BJ (cell line): ENCODE results near the gene GTF2IRD1. TPM values are rescaled to one million over a fixed set of nuclear protein-coding genes. Genes with fewer than 3 reads are reported as not detected.

Experiments used
- CTCF ChIA-PET: fragments of 350-600 bp; formaldehyde crosslinking; extraction: SDS; loops from one replicate; lab custom pipeline; 2021; ENCODE audit warnings: antibody characterized with exemption, inconsistent platforms; lab: Yijun Ruan, JAX
- POLR2A ChIA-PET: fragments of 300-600 bp; sonication (Branson Sonifier 250); formaldehyde crosslinking; extraction: SDS; loops from one replicate; lab custom pipeline; 2021; ENCODE audit warnings: antibody characterized with exemption; lab: Charles Lee
- DNase-seq: peaks from one replicate; pipeline ENCODE4 v3.0.0-alpha.2; 2011; ENCODE audit warnings: low read depth
- H3K27me3 ChIP-seq: 2 replicates; pipeline ENCODE4 v1.6.0; 2011; ENCODE audit warnings: low read length; ENCODE audit not compliant: control insufficient read depth, insufficient read depth
- H3K36me3 ChIP-seq: 2 replicates; pipeline ENCODE4 v1.5.1; 2011; ENCODE audit warnings: low read length; ENCODE audit not compliant: control insufficient read depth, insufficient read depth
- H3K4me3 ChIP-seq: 2 replicates; pipeline ENCODE4 v1.5.1; 2011; ENCODE audit warnings: low read depth, mild to moderate bottlenecking, control low read depth, low read length
- polyA plus RNA-seq: library from polyadenylated mRNA; depleted of rRNA; stranded (reverse); fragments of >200 nt; gene quantifications from 2 replicates; pipeline ENCODE4 v1.2.3, GENCODE V29; 2011
- TF ChIP-seq, protein P1 (sequence below): IDR thresholded peaks from 2 replicates; pipeline ENCODE4 v1.5.1; 2011; ENCODE audit warnings: low read depth, mild to moderate bottlenecking, control low read depth, inconsistent platforms, low read length, moderate library complexity; ENCODE audit not compliant: insufficient read depth

Gene GTF2IRD1
- polyA plus RNA-seq, 1 experiment, result 29.0 TPM

DNA sequence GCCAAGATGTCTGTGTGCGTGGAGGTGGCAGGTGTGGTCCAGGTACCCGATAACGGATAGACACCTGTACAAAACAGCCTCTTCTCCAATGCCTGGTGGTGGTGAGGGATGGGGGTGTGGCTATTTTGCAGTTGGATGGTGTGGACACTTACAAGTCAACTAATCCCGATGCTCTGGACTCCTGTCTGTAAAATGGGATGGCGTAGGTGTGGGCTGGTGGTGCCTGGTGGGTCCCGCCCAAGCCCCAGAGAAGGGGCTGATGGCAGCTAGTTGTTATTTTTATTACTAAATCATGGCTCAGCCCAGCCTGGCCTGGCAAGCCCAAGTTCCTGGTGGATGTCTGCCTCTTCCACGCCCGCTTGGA lies 22.3 kb downstream of the GTF2IRD1 start:
- ChIA-PET CTCF (no interaction called here), POLR2A (no interaction called here)
- TF ChIP-seq, protein P1, sequence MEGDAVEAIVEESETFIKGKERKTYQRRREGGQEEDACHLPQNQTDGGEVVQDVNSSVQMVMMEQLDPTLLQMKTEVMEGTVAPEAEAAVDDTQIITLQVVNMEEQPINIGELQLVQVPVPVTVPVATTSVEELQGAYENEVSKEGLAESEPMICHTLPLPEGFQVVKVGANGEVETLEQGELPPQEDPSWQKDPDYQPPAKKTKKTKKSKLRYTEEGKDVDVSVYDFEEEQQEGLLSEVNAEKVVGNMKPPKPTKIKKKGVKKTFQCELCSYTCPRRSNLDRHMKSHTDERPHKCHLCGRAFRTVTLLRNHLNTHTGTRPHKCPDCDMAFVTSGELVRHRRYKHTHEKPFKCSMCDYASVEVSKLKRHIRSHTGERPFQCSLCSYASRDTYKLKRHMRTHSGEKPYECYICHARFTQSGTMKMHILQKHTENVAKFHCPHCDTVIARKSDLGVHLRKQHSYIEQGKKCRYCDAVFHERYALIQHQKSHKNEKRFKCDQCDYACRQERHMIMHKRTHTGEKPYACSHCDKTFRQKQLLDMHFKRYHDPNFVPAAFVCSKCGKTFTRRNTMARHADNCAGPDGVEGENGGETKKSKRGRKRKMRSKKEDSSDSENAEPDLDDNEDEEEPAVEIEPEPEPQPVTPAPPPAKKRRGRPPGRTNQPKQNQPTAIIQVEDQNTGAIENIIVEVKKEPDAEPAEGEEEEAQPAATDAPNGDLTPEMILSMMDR, result no peak
- Histone ChIP-seq H3K27me3 (no peaks in the 10 kb centered on the region), H3K4me3 (no peak overlapping the region), H3K36me3 (no peaks in the 10 kb centered on the region)
- DNase-seq, result no peak

DNA sequence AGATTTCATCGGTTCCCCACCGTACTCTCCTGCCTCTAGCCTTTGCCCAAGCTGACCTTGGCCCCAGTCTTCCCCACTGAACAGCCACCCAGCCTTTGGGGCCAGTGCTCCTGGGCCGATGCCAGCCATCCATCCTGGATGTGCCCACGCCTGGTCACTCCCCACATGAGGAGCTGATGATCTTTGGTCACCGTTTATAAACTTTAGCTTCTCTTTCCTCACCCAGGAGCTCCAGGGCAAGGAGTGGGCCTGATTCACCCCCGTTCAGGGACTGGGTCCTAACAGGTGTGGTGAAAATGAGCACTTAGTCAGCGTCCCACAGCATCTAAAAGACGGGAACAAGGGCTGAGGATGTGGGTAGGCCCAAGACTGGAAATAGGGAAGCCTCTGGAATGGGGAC lies 22.9 kb downstream of the GTF2IRD1 start:
- Histone ChIP-seq H3K36me3 (no peaks in the 10 kb centered on the region), H3K4me3 (no peak overlapping the region), H3K27me3 (no peaks in the 10 kb centered on the region)
- DNase-seq, result no peak
- ChIA-PET POLR2A (no interaction called here), CTCF (no interaction called here)
- TF ChIP-seq, protein P1, result no peak

DNA sequence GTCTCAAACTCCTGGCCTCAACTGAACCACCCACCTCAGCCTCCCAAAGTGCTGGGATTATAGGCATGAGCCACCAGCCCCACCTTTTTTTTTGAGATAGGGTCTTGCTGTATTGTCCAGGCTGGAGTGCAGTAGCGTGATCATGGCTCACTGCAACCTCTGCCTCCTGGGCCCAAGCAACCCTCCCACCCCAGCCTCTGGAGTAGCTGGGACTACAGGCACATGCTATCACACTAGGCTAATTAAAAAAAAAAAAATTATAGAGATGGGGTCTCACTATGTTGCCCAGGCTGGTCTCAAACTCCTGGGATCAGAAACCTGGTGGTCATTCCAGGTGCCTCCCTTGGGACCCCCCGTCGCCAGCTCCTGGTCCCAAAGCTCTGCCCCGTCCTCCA lies 25.0 kb downstream of the GTF2IRD1 start:
- TF ChIP-seq, protein P1, result no peak
- H3K27me3 ChIP-seq, result no peaks in the 10 kb centered on the region
- ChIA-PET POLR2A (no interaction called here), CTCF (interaction anchor here (0.8 to 1.2 kb wide), 4 partner anchors 8 to 28 kb away, joined by 3 to 4 read pairs (median 3); no protein-coding TSS in a partner anchor)
- H3K36me3 ChIP-seq, result no peaks in the 10 kb centered on the region
- DNase-seq, result no peak
- H3K4me3 ChIP-seq, result no peak overlapping the region

DNA sequence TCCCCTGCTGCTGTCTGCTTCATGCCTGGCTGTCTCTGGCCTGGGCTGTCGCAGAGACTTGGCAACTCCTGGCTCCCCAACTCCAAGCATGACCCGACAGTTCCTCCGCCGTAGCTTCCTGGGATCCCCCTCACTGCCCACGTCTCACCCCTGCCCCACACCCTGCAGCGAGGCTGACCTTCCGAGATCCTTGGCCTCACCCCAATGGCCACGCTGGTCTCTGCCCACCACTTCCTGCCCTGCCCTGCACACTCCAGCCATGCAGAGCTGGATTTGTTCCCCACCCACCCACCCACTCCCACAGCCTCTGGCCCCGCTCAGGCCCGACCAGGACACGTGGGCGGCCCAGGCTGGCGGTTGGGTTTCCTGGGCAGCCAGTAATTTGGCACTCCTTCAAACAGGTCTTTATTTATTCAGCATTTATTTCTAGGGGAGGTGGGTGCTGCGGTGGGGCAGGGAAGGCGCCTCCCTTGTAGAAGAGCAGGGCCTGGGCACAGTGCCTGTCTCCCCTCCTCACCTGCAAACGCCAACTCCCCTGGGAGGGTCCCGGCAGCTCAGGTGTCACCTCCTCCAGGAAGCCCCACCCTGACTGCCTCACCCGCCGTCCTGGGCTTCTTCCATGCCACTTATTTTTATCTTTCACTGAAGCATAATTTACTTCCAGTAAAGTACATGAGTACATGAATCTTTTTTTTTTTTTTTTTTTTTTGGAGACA lies 25.5 kb downstream of the GTF2IRD1 start:
- no peaks in the 10 kb centered on the region for H3K27me3 ChIP-seq
- no peak for DNase-seq
- H3K36me3 ChIP-seq, result no peaks in the 10 kb centered on the region
- TF ChIP-seq, protein P1, result no peak
- CTCF ChIA-PET, result interaction anchor here (0.8 to 1.2 kb wide), 3 partner anchors 9 to 29 kb away, joined by 3 to 4 read pairs (median 3); no protein-coding TSS in a partner anchor
- POLR2A ChIA-PET, result interaction anchor here (0.6 kb wide), 1 partner anchor 426 kb away, joined by 6 read pairs; no protein-coding TSS in a partner anchor
- H3K4me3 ChIP-seq, result no peak overlapping the region

DNA sequence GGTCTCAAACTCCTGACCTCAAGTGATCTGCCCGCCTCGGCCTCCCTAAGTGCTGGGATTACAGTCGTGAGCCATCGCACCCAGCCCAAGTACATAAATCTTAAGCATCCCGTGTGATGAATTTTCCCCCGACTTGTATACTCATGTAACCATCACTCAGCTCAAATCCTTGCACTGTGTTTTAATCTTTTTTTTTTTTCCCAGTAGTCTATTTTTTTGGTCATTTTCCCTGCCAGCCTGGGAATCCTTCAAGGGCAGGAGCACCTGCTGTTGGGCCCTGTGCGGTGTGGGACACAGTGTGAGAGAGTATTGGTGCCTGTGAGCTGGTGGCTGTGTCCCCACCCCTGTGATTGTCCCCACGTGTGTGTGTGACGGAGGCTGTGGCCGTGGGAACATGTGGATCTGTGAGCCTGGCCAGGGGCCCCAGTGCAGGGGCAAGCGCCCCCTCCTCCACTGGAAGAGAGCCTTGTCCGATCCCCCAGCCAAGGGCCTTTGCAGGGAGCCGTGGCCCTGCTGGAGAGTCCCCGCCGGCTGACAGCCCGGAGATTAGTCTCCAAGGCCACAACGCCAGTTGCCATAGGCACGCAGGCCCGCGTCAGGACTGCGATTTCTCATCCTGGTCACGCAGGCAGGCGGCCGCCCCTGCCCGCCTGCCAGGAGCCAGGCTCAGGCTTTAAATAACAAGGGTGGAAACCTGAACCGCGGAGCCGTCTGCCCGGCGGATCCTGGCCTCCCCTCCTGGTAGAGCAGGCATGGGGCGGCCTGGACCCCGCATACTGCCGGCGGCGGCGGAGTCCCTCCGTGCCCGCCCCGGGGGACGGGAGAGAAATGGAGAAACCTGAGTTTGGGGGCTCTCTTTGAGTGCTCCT lies 26.5 kb downstream of the GTF2IRD1 start:
- ChIA-PET POLR2A (interaction anchor here (0.6 kb wide), 1 partner anchor 427 kb away, joined by 6 read pairs; no protein-coding TSS in a partner anchor), CTCF (no interaction called here)
- Histone ChIP-seq H3K36me3 (no peaks in the 10 kb centered on the region), H3K27me3 (no peaks in the 10 kb centered on the region), H3K4me3 (peak overlapping the region; percentile 41)
- peak; percentile 67 for DNase-seq
- TF ChIP-seq, protein P1, result no peak
